HepG2 (cell line): ENCODE data around the gene HADH. TPM values are rescaled to one million over a fixed set of nuclear protein-coding genes. Genes with fewer than 3 reads are reported as not detected.

Experiments used
- ATAC-seq: fragments of 200-7000 bp; cut with Tn5 transposase; 3 replicates; pipeline ENCODE4 v1.9.1; 2020; ENCODE audit warnings: mild to moderate bottlenecking, moderate library complexity
- BruUV-seq: library from RNA; stranded (reverse); fragments of 400-500 nt; replicated peaks from 2 replicates; lab custom pipeline; 2021; lab: Mats Ljungman, UMichigan
- CTCF ChIA-PET: fragments of 300-600 bp; formaldehyde crosslinking; extraction: SDS; loops from one replicate; lab custom pipeline; 2021; ENCODE audit warnings: low total read pairs, inconsistent platforms, low intra/inter-chr PET ratio; lab: Yijun Ruan, JAX
- POLR2A ChIA-PET: fragments of 350-600 bp; sonication (Branson Sonifier 250); formaldehyde crosslinking; loops from one replicate; lab custom pipeline; 2020; ENCODE audit warnings: antibody characterized with exemption, inconsistent platforms; lab: Yijun Ruan, JAX
- DNase-seq: peaks from one replicate; pipeline ENCODE4 v3.0.0-alpha.2; 2015; ENCODE audit warnings: low spot score
- FAIRE-seq: peaks from 3 replicates; lab custom pipeline; 2011; peaks lifted over from hg19 to GRCh38; lab: Jason Lieb, UNC
- H2AFZ ChIP-seq: one replicate; pipeline ENCODE4 v1.6.1; 2011; ENCODE audit warnings: low read length, inconsistent platforms
- H3K27ac ChIP-seq: fragments of 300-600 bp; 3 replicates; pipeline ENCODE4 v1.8.0; 2011; ENCODE audit warnings: mixed run types, mild to moderate bottlenecking, mixed read lengths, low read length, inconsistent platforms; ENCODE audit not compliant: insufficient read depth; ENCODE audit errors: extremely low read length
- H3K27me3 ChIP-seq, 2 experiments: fragments of 200-600 bp in 1 of 2; 2 replicates in 1 of 2; 3 replicates in 1 of 2; pipeline versions ENCODE4 v1.6.0 to v1.8.0; 2011; ENCODE audit warnings: low read length in 2 of 2, mild to moderate bottlenecking in 2 of 2, moderate library complexity in 2 of 2, inconsistent platforms in 1 of 2; ENCODE audit not compliant: insufficient read depth in 2 of 2, control insufficient read depth in 1 of 2
- H3K36me3 ChIP-seq, 2 experiments: fragments of 200-600 bp in 1 of 2; replicated peaks in 1 of 2; 2 replicates in 1 of 2; 3 replicates in 1 of 2; pipeline versions ENCODE4 v1.5.1 to v1.8.0; 2011; ENCODE audit warnings: low read length in 2 of 2, inconsistent platforms in 1 of 2; ENCODE audit not compliant: insufficient read depth in 2 of 2, control insufficient read depth in 1 of 2
- H3K4me1 ChIP-seq: 2 replicates; pipeline ENCODE4 v1.5.1; 2012; ENCODE audit warnings: low read length, inconsistent platforms; ENCODE audit not compliant: insufficient read depth
- H3K4me2 ChIP-seq: 2 replicates; pipeline ENCODE4 v1.6.0; 2011; ENCODE audit warnings: low read depth, low read length, inconsistent platforms
- H3K4me3 ChIP-seq, 3 experiments: fragments of 200-600 bp in 1 of 3; sonication (generic), shearing (Covaris generic) in 1 of 3; replicated peaks in 1 of 3; 2 replicates each; pipeline ENCODE4 v1.5.1; 2011 to 2016; ENCODE audit warnings: low read length in 3 of 3, inconsistent platforms in 2 of 3, low read depth in 2 of 3, mild to moderate bottlenecking in 2 of 3, control low read depth in 1 of 3, mixed read lengths in 1 of 3; ENCODE audit not compliant: insufficient read depth in 1 of 3
- H3K79me2 ChIP-seq: one replicate; pipeline ENCODE4 v1.6.1; 2011; ENCODE audit warnings: low read length, inconsistent platforms; ENCODE audit not compliant: insufficient read depth
- H3K9ac ChIP-seq: 2 replicates; pipeline ENCODE4 v1.6.0; 2011; ENCODE audit warnings: mild to moderate bottlenecking, low read depth, low read length, inconsistent platforms; ENCODE audit not compliant: insufficient read depth
- H3K9me3 ChIP-seq: 2 replicates; pipeline ENCODE4 v1.5.1; 2012; ENCODE audit warnings: mild to moderate bottlenecking, low read length
- H4K20me1 ChIP-seq: 2 replicates; pipeline ENCODE4 v1.6.0; 2011; ENCODE audit warnings: inconsistent platforms, mild to moderate bottlenecking, low read length, moderate library complexity; ENCODE audit not compliant: insufficient read depth
- CEBPB ChIP-seq: IDR thresholded peaks from 2 replicates; pipeline ENCODE4 v1.6.1; 2011; ENCODE audit warnings: low read depth, low read length, improper control_type of control experiment, borderline replicate concordance
- ETV5 ChIP-seq: IDR thresholded peaks from 2 replicates; pipeline ENCODE4 v1.6.1; 2018; ENCODE audit warnings: missing biosample characterization, missing genetic modification reagents, inconsistent platforms, borderline replicate concordance
- FOXA3 ChIP-seq: IDR thresholded peaks from 2 replicates; pipeline ENCODE4 v1.6.1; 2016; ENCODE audit warnings: missing genetic modification reagents, missing compliant biosample characterization
- IRX3 ChIP-seq: sonication (generic); formaldehyde crosslinking; IDR thresholded peaks from 2 replicates; pipeline ENCODE4 v1.8.1; 2023; ENCODE audit warnings: mild to moderate bottlenecking, low read depth, missing genetic modification reagents, borderline replicate concordance
- NFYC ChIP-seq: IDR thresholded peaks from 2 replicates; pipeline ENCODE4 v1.6.1; 2016; ENCODE audit warnings: missing genetic modification reagents, missing compliant biosample characterization
- PHB2 ChIP-seq: fragments of 450-650 bp; IDR thresholded peaks from 2 replicates; pipeline ENCODE4 v1.6.1; 2018; ENCODE audit not compliant: partially characterized antibody
- PHF5A ChIP-seq: IDR thresholded peaks from one replicate; pipeline ENCODE4 v1.6.1; 2018; ENCODE audit warnings: low read depth, missing genetic modification reagents; ENCODE audit not compliant: unreplicated experiment
- SMAD1 ChIP-seq: sonication (generic); formaldehyde crosslinking; IDR thresholded peaks from 2 replicates; pipeline ENCODE4 v1.4.0; 2020; ENCODE audit warnings: missing genetic modification reagents, low read depth, mild to moderate bottlenecking, borderline replicate concordance
- SP4 ChIP-seq: sonication (generic); formaldehyde crosslinking; IDR thresholded peaks from 2 replicates; pipeline ENCODE4 v1.8.1; 2023; ENCODE audit warnings: mild to moderate bottlenecking, missing genetic modification reagents
- TAF1 ChIP-seq: sonication (generic); formaldehyde crosslinking; IDR thresholded peaks from 2 replicates; pipeline ENCODE4 v1.4.0; 2020; ENCODE audit warnings: missing genetic modification reagents
- TRIM24 ChIP-seq: sonication (generic); formaldehyde crosslinking; IDR thresholded peaks from 2 replicates; pipeline ENCODE4 v1.8.0; 2022; ENCODE audit warnings: mild to moderate bottlenecking, missing genetic modification reagents
- ZNF660 ChIP-seq: sonication (generic); formaldehyde crosslinking; IDR thresholded peaks from 2 replicates; pipeline ENCODE4 v1.5.1; 2020; ENCODE audit warnings: mild to moderate bottlenecking, low read depth, missing genetic modification reagents, borderline replicate concordance
- ZNF737 ChIP-seq: sonication (generic); formaldehyde crosslinking; IDR thresholded peaks from 2 replicates; pipeline ENCODE4 v1.5.0; 2020; ENCODE audit warnings: missing genetic modification reagents, mild to moderate bottlenecking, borderline replicate concordance
- ZSCAN29 ChIP-seq: sonication (generic); formaldehyde crosslinking; conservative IDR thresholded peaks from 2 replicates; pipeline ENCODE4 v1.4.0; 2020; ENCODE audit warnings: mild to moderate bottlenecking, missing genetic modification reagents
- WGBS: methylation state at CpG from one replicate; pipeline ENCODE4 v1.1.6; 2017; ENCODE audit warnings: low lambda C conversion rate; 5-methylcytosine and 5-hydroxymethylcytosine counted together
- in situ Hi-C: cut with HindIII; loops from 2 replicates; pipeline ENCODE4 v1.10.0; 2017; ENCODE audit warnings: low pct_unique_long_range_greater_than_20kb; ENCODE audit not compliant: extremely low pct_ligation_motif_present
- intact Hi-C: fragments of 100-400 bp; cut with micrococcal nuclease; formaldehyde crosslinking; loops from one replicate; pipeline ENCODE4 v1.10.0; 2022; ENCODE audit not compliant: unreplicated experiment
- polyA plus RNA-seq, 8 experiments: library from polyadenylated mRNA; depleted of rRNA in 3 of 8; stranded (reverse) in 7 of 8; unstranded in 1 of 8; fragments of >200 nt; fragmentation: Illumina TruSeq in 4 of 8; extraction: Trizol in 4 of 8; gene quantifications; 2 replicates each; pipeline versions ENCODE4 v1.2.1 to v1.2.3, GENCODE V29; 2011 to 2016; ENCODE audit warnings: low read depth in 4 of 8, missing spikeins in 1 of 8, mixed read lengths in 1 of 8; ENCODE audit not compliant: insufficient read depth in 1 of 8
- total RNA-seq, 5 experiments: library from RNA; depleted of rRNA; stranded (reverse); fragments of >200 nt; fragmentation: Illumina TruSeq; extraction: Trizol; gene quantifications; 2 replicates each; pipeline ENCODE4 v1.2.3, GENCODE V29; 2016; ENCODE audit warnings: low read depth in 1 of 5
- TF ChIP-seq, protein P1 (sequence below), 2 experiments: fragments of 450-650 bp in 1 of 2; sonication (generic) in 1 of 2; formaldehyde crosslinking; IDR thresholded peaks; 2 replicates each; pipeline versions ENCODE4 v1.5.0 to v1.8.0; 2020 to 2022; ENCODE audit warnings: mild to moderate bottlenecking in 1 of 2, missing genetic modification reagents in 1 of 2
- TF ChIP-seq, protein P2 (sequence below): sonication (generic); formaldehyde crosslinking; IDR thresholded peaks from 2 replicates; pipeline ENCODE4 v1.5.1; 2020; ENCODE audit warnings: mild to moderate bottlenecking, missing genetic modification reagents, borderline replicate concordance

Gene HADH
- total and polyA plus RNA-seq, 2 of the 13 experiments (the other 11 are each of a cell fraction or from before 2014, with no cell fraction given): 29.6 to 33.9 TPM

DNA sequence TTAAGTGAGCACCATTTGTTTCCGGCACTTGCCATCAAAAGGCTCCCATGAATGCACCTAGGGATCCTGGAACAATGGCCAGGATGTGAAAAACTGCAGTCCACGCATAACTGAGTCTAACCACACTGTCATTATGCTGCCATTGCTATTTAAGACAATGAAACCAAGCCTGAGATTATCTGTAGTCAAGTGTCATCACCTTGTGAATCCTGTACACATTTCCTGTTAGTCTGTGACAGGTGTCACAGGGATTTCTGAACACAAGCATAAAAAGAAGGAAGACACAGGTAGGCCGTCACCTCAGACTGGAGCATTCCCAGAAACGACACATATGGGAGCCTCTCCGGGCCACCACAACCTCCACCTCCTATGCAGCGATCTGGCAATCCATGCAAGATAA is 66.7 kb downstream of the HADH start:
- no peaks in the 10 kb centered on the region for H3K79me2 ChIP-seq
- TF ChIP-seq ETV5: no peak
- no peak for TF ChIP-seq PHB2
- TF ChIP-seq NFYC (CRISPR knock-in tag): no peak
- FAIRE-seq: no peak

GRCh38 chr4:108058685-108059440 is 69.2 kb downstream of the HADH start:
- WGBS: 39% methylated on average over 10 of the region's 11 CpGs
- no peak for FAIRE-seq
- H3K4me2 ChIP-seq: peak overlapping the region; percentile 13; the same call in 1 of the 2 replicates
- TF ChIP-seq, protein P1, sequence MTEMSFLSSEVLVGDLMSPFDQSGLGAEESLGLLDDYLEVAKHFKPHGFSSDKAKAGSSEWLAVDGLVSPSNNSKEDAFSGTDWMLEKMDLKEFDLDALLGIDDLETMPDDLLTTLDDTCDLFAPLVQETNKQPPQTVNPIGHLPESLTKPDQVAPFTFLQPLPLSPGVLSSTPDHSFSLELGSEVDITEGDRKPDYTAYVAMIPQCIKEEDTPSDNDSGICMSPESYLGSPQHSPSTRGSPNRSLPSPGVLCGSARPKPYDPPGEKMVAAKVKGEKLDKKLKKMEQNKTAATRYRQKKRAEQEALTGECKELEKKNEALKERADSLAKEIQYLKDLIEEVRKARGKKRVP (CRISPR knock-in tag; IDR thresholded peaks at IDR 0.05): no peak
- no peak for TF ChIP-seq ZNF660 (CRISPR knock-in tag)
- TF ChIP-seq ZNF737: no peak
- TF ChIP-seq, protein P2, sequence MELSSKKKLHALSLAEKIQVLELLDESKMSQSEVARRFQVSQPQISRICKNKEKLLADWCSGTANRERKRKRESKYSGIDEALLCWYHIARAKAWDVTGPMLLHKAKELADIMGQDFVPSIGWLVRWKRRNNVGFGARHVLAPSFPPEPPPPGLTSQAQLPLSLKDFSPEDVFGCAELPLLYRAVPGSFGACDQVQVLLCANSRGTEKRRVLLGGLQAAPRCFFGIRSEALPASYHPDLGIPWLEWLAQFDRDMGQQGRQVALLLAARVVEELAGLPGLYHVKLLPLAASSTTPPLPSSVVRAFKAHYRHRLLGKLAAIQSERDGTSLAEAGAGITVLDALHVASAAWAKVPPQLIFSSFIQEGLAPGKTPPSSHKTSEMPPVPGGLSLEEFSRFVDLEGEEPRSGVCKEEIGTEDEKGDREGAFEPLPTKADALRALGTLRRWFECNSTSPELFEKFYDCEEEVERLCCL (CRISPR knock-in tag): no peak
- TF ChIP-seq TRIM24 (CRISPR knock-in tag): no peak
- TF ChIP-seq ZSCAN29 (CRISPR knock-in tag): no peak
- TF ChIP-seq SMAD1 (CRISPR knock-in tag): no peak
- no peak for TF ChIP-seq SP4 (CRISPR knock-in tag)
- TF ChIP-seq TAF1: no peak
- no peak for TF ChIP-seq IRX3 (CRISPR knock-in tag)
- peak; percentile 33; the same call in 1 of the 2 replicates for TF ChIP-seq FOXA3 (CRISPR knock-in tag)
- 0 out of 2 replicates have a peak, but pooled peaks have one; percentile 9 for TF ChIP-seq CEBPB
- TF ChIP-seq PHF5A (CRISPR knock-in tag): no peak

More for the DNA sequence above, 66.7 kb downstream of the HADH start:
- ATAC-seq: no peak
- no peaks in the 10 kb centered on the region for H4K20me1 ChIP-seq
- H3K27me3 ChIP-seq: no peaks in the 10 kb centered on the region; a peak in 1 of 5 replicates
- WGBS: 44% methylated on average over 6 of the region's 6 CpGs
- H3K4me2 ChIP-seq: no peak overlapping the region
- POLR2A ChIA-PET: no interaction called here
- no peak overlapping the region for H3K27ac ChIP-seq
- H3K4me1 ChIP-seq: peaks cover 8% of the 10 kb centered on the region; the same call in 1 of the 2 replicates
- H3K36me3 ChIP-seq: no peaks in the 10 kb centered on the region
- H2AFZ ChIP-seq: no peak overlapping the region
- CTCF ChIA-PET: no interaction called here
- H3K9me3 ChIP-seq: no peaks in the 10 kb centered on the region
- no peak for DNase-seq
- in situ Hi-C loops (no loop called here), intact Hi-C loops (no loop called here)
- BruUV-seq: no TSS peak
- H3K4me3 ChIP-seq: no peak overlapping the region
- H3K9ac ChIP-seq: no peak overlapping the region

More at GRCh38 chr4:108058685-108059440, 69.2 kb downstream of the HADH start:
- ChIA-PET POLR2A (no interaction called here), CTCF (no interaction called here)
- no peak overlapping the region for H3K4me3 ChIP-seq
- no peak overlapping the region for H2AFZ ChIP-seq
- H3K4me1 ChIP-seq: peaks cover 8% of the 10 kb centered on the region; the same call in 1 of the 2 replicates
- in situ Hi-C loops: no loop called here
- H4K20me1 ChIP-seq: no peaks in the 10 kb centered on the region
- ATAC-seq (peak; percentile 87), DNase-seq (peak; percentile 27)
- no peaks in the 10 kb centered on the region for H3K36me3 ChIP-seq
- no peaks in the 10 kb centered on the region; a peak in 1 of 5 replicates for H3K27me3 ChIP-seq
- intact Hi-C loops: no loop called here
- no TSS peak for BruUV-seq
- no peaks in the 10 kb centered on the region for H3K9me3 ChIP-seq
- H3K9ac ChIP-seq: no peak overlapping the region
- no peaks in the 10 kb centered on the region for H3K79me2 ChIP-seq
- no peak overlapping the region for H3K27ac ChIP-seq
